HG03097 (cell line): ENCODE measurements around the gene APOL2.

Experiments
- ATAC-seq: cut with Tn5 transposase; IDR thresholded peaks from one replicate; pipeline ENCODE4 v1.9.1; 2021; ENCODE audit not compliant: unreplicated experiment, low FRiP score

APOL2 gene

DNA sequence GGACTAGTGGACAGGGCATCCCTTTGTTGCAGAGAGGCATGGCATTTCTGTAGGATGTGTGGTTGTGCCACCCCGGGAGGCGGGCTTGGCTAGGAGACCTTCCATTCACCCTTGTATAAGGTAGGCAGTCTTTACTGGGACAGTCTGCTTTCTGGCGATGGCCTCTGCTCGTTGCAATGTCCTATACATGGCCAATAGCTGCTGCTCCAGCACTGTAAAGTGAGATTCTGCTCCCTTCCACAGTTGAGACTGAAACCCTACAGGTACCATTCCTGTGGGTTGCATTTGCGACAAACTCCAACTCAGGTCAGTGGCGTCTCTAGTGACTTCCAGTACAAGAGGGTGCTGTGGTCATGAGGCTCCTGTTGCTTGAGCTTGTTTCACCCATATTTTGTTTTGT lies 58.4 kb downstream of the APOL2 start:
- no peak for ATAC-seq

GRCh38 chr22:36180038-36180880 lies 59.1 kb downstream of the APOL2 start:
- ATAC-seq = no peak

GRCh38 chr22:36177160-36177559 lies 62.2 kb downstream of the APOL2 start:
- ATAC-seq = no peak
